ENCODE data around the gene GREB1. TPM values are rescaled to one million over a fixed set of nuclear protein-coding genes. Genes with fewer than 3 reads are reported as not detected.

GREB1 gene
- total RNA-seq, 1 donor from 2014 or later = 11.1 TPM

DNA sequence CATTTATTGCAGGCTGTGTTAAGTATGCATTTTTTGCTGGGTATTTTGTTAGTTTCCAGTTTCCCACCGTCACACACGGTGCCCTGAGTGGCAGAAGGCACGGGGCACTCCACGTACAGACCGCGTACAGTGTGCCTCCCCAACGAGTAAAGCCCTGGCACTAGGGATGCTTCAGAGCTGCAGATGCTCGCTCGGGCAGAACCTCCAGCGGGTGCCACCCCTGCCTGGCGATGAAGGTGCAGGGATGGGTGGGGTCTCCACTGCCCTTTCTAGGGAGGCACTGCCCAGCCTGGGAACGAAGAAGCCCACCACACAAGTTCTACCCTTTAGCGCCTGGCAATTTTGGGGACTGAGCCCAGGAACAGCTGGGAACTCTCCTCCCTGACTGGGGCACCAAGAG is 4.1 kb downstream of the GREB1 start:
- DNase-seq (ENCODE audit: low spot score) = no peak

DNA sequence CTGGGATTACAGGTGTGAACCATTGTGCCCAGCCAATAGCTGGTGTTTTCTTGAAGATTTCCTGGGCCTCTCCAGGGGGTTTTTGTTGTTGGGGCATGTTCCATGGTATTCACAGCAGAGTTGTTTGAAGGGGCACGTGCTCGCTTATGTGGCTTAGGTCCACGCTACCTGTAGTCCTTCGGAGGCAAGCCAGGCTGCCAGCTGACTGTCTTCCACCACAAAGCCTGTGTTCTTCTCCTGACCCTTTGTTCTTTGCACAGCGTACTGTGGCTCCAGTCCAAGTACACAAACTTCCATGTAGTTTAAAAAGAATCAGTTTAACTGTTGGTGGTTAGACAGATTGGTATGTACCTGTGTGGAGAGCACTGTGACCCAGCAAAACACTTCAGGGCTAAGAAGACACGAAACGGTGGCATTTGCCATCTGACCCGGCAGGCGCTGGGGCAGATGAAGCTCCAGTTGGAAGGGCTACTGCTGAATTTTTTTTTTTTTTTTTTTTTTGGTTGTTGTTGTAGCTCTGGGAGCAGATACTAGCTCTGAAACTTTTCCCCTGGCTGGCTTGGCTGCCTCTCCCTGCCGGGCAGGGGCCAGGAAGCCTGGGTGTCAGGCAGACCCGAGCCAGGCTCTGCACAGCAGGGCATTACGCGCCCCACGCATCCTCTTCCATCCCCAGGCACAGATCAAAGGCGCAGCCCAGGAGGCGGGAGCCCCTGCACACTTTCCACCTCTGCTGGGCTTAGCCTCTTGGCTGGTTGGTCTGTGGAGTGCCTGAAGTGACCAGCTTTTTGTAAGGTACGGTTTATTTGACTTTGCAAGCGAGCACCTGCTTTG is 5.7 kb downstream of the GREB1 start:
- no peak for DNase-seq (ENCODE audit: low spot score)

DNA sequence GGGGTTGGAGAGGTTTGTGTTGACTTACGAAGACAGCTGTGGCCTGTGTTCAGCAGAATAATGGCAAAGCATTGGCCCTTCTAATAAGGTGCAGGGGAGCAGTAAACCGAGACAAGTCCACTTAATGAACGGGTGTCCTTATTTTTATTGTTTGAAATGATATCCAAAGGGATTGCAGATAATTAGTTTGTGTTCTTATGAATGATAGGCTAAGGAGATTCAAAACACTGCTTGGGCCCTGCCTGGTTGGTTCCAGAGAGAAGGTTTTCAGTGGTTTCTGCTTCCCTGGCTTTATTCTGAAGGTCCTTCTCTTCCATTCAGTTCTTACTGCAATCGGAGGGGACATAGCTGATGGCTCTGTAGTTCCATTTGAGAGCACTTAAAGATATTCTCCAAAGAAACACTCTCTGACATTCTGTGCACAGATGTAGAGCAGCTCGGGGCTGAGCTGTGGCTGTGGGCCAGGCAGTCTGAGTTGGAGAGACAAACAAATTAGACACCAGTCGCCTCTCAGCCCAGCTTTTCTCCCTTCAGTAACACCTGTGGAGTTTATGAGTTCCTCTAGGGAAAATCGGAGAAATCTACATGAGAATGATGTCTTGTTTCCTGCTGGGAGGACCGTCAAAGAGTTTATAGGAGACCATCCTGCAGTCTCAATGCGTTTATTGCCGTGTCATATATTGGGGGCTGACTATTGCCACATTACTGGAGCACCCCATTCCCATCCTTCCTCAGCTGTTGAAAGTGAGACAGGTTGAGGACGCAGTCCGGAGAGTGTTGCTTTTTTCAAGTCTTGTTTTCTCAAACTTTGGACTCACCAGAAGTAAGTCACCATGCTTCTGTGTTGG is 6.5 kb downstream of the GREB1 start:
- no peak for DNase-seq (ENCODE audit: low spot score)

DNA sequence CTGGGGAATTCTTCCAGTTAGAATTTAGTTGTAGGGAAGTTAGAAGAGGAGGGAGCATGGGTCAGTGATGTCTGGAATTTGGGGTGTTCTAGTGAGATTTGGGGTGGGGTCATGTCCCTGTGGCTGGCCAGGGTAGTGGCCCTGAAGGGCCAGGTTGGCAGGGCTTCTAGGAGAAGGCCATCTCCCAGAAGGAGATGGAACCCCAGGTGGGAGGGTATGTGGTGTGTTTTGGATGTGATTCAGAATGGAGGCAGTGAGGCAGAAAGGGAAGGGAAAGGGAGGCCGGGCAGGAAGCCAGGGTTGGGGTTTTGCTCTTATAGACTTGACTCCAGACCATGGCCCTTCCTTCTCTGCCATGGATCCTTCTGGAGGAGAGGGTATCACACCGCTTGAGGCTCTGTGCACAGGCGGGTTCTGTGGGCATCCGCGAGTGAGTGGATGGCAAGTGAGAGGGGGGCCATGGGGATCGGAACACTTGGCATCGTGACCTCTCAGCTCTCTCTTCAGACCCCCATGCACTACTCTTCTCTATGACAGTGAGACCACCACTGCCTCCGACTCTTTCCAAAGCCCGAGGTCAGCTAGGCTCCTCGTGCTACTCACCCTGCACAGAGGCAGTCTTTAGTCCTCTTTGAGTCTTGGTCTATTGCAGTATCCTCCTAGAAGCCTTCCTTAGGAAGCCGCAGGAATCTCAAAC is 7.3 kb downstream of the GREB1 start:
- no peak for DNase-seq (ENCODE audit: low spot score)

DNA sequence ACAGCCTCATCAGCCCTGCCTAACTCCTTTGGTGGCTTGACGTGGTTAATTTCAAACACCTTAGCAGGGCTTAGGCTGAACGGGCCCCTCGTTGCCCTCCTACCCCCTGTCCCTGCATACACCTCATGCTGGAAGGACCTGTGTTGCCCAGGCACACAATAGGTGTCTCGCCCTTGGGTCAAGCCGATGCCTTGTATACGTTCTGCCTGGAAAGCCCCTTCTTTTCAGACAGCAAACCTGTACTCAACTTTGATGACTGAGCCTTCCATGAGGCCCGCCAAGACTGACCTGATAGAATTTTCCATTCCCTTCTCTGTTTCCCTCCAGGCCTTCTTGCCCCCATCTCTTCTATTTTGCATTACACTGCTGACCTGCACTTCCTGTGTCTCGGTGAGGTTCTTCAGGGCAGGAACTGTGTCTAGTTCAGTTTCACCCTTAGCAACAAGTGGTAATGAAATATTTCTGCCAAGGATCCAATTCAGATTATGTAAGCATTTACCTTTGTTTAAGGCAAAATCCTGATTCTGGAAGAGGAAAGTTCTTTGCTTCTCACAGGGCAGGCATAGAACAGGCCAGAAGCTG is 7.9 kb downstream of the GREB1 start:
- DNase-seq (ENCODE audit: low spot score) = no peak

DNA sequence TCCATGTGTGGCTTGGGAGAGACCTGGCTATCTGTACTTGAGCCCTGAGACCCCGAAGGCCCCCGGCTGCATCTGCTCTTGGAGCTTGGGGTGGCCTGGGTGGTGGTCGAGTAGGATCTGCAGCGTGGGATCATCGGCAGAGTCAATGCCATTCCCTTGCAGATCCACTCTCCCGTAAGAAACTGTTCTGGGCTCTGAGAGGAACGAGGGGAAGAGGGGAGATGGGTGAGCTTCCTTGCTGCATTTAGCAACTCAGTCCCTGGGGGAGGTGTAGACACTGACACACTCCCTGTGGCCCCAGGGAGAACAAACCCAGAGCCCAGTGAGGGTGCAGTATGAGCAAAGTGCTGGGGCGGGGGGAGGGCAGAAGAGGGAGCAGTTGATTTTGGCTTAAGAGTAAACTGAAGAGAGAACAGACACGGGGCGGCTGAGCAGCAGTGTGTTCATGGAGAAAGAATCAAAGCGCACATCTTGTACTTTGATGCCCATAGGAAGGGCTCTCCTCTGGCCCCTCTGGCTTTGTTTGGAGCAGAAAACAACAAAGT is 8.5 kb downstream of the GREB1 start:
- no peak for DNase-seq (ENCODE audit: low spot score)

DNA sequence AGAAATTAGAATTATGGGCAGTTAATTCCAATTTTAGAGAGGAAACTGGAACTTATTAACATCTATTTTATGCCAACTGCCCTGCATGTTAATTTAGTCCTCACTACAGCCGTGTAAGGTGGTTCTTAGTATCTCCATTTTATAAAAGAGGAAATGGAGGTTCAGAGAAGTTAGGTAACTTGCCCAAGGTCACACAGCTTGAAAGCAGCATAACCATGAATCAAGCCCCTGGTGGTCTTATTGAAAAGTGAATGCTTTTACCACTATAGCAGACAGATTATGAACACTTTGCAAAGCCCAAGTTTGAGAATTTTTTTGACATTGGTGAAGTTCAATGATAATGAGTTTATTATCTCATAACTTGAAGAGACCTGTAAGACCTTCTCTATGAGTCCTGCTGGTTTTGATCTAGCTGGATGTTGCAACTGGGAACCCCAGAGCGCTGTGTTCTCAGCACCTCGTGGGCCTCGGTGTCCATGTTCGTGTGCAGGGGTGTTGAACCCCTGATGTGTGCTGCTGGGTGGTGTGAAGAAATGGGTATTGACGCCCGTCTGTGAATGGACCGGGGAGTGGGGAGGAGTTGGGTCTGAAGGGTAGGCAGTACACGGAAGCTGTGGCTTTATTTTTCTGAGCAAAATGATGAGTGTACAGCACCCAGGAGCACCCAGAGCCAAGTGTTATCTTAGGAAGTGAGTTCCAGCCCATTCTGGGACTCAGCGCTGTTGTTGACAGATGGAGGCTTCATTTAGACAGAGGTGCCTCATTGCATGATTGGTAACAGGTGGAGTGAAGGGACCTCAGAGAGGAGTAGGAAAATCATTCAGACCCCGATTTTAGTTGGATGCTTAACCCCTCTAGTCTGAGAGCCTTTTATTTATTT is 9.7 kb downstream of the GREB1 start:
- no peak for DNase-seq (ENCODE audit: low spot score)

DNA sequence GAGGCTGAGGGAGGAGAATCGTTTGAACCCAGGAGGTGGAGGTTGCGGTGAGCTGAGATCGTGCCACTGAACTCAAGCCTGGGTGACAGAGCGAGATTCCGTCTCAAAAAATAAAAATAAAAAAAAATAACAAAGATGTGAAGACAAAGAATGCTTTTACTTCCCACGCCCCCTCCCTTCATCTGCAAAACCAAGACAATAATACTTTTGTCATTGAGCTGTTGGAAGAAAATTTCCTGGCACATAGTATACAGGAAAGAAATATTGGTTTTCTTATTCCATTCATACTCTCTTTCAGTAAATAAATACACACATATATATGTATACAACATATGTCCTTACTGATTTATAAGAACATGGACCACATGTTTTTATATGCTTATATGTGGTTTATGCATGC is 12.2 kb downstream of the GREB1 start:
- DNase-seq (ENCODE audit: low spot score) = no peak

DNA sequence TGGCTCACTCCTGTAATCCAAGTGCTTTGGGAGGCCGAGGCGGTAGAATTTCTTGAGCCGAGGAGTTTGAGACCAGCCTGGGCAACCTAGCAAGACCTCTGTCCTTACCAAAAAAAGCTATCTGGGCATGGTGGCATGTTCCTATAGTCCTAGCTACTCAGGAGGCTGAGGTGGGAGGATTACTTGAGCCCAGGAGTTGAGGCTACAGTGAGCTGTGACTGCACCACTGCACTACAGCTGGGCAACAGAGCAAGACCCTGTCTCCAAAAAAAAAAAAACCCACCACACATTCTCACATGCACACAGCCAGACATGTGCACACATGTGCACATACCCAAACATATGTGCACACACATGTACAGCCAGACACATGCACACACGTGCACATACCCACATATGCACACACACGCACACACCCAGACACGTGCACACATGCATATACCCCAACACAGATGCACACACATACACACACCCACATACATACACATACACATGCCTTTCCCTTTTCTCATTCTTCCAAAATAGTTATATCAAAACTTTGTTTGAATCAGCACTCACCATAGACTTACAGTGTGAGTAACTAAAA is 14.2 kb downstream of the GREB1 start:
- no peak for DNase-seq (ENCODE audit: low spot score)

DNA sequence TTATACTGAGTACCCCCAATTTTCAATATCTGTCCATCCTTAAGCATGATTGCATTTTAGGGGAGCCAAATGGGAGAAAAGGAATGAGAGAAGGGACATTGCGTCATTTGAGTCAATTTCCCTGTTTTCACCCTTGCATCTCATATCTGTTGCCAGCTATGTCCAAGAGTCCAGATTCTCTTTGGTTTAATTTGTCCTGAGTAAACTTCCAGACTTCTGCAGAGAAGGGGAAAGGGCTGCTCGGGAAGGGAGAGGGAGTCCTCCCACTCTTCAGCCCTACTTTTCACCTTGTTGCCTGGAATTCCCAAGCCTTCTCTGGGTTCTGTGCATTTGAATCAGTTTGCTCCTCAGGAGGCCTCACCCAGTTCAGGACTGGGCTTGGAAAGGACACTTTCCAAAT is 16.5 kb downstream of the GREB1 start:
- DNase-seq (ENCODE audit: low spot score) = no peak

DNA sequence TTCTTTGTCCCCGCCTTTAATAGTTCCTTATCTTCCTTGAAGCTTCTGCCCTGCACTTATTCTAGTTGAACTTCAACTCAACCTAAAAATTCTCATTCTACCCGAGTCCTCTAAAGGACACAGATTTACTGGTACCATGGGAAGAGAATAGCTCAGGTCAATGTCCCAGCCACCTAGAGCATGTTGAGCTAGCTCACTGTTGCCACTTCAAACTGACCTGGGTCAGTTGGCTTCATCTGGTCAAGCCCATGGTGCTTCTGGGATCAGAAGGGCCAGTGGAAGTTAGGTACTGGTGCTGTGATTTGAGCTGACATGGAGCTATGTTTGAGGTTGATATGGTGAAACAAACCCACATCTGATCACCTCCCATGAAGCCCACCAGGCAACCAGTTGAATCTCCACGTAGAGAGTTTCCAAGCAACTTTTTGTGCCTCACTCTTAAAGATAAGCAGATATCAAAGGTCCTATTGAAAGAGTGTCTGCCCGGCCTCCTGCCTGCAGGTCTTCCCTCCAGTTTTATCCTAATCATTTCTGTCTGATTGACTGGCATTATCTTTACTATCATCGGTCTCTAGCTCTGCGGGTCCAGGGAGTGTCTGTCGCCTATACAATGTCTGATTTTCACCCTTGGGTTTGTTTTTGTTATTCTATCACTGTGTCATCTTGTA is 17.2 kb downstream of the GREB1 start:
- no peak for DNase-seq (ENCODE audit: low spot score)

DNA sequence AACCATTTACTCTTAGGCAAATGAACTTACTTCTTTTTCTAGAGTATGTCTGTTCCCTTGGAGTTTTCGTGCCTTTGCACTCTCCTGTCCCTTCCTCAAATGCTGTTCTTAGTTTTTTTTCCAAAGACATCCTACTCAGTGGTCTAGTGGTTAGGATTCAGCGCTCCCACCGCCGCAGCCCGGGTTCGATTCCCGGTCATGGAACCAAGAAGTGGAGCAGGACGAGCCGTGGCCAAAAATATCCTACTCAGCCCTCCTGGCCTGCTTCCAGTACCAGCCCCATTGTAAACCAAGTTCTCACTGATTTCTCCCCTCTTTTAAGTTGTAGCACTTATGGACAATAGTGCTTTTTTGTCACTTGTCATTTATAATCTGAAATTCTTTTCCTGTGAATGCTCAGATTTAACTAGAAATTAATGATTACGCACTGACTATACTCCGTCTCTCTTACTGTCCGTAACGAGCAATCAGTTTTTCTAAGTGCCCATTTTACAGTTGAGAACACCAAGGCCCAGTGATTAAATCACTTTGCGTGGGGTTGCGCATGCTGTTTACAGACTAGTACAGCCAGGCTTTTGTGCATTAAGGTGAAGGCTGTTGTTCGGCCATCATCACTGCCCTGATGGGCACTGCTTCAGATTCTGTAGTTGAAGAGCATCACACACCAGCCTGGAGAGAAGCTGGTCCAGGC is 17.9 kb downstream of the GREB1 start:
- no peak for DNase-seq (ENCODE audit: low spot score)

DNA sequence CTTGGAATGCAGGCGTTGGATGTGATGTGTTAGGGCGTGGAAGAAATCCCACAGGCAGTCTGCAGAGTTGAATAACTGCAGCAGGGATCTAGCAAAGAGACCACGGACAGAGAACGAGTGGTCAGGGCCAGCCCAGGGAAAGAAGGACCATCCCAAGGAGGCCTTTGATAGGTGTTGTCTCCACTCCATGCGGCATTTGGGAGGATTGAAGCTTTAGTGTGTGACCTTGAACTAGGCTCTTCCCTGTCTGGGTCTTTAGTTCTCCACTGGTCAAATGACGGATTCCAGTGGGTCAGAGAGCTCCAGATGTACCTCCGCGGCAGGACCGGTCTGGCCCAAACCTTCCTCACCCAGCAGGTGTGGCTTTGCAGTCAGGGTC is 18.4 kb downstream of the GREB1 start:
- no peak for DNase-seq (ENCODE audit: low spot score)

DNA sequence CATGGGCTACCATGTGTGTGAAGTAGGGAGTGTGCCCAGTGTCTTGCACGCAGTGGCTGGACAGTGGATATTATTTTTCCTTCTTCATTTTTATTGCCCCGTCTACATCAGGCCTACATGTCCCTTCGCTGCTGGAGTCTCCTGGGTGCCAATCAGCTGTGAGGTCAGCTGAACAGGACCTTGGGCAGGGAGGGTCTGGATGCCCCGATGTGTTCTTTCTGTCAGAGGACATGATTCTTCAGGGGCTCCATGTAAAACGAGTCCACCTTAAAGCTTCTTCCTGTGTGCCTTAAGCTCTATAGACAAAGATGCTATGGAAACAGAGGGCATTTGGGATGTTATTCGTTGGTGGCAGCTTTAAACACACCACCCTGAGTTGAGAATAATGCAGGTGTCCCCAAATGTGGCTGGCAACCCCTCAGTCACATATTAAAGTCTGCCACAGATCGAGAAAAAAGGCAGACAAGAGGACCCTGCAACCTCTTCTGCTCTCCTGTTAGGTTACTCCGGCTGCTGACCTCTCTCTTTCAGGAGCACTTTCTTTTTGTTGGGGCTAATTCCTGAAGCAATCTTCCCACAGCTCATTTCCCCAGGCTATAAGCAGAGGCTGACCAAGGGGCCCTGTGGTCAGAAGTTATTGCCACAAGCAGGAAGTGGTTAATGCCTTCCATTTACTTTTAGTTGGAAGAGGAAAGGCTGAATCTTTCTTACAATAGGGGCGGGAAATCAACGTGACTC is 20.0 kb downstream of the GREB1 start:
- DNase-seq (ENCODE audit: low spot score) = no peak

DNA sequence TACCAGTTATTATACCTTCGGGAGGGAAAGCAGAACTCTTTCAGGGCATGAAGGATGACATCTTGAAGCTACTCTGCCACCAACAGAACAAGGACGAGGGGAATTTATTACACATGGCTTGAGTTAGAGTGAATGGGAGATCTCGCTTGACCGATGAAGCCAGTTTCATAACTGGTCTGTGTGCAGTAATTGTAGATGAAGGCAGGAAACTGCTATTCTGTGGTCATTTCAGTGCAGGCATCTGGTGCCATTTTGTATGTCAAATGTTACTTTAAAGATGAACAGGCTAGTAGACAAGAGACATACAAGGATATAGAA is 20.5 kb downstream of the GREB1 start:
- no peak for DNase-seq (ENCODE audit: low spot score)

DNA sequence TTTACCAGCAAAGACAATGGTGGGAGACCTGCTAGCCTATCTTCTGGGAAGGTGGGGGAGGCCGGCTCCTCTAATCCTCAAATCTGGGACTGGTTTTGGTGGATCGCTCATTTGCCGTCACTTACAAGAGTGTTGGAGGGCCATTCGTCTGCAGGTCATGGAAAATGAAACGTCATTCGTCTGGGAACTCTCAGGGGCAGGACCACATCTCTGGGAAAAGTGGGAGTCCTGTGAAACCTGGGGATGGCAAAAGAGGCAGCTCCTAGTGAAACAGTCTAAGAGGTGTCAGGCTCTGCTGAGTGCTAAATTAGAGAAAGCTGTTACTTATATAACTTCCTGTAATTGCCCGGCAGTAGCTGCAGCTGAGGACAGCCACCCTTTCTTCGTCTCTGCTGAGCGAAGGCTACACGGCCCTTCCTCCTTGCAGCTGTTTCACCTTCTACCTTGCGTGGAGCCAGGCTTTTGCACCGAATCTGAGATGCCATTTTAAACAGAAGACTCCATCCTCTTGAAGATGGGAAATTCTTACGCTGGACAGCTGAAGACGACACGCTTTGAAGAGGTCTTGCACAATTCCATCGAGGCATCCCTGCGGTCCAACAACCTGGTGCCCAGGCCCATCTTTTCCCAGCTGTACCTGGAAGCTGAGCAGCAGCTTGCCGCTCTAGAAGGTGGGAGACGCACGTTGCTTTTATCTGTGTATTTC is 22.4 kb downstream of the GREB1 start:
- DNase-seq (ENCODE audit: low spot score) = no peak

DNA sequence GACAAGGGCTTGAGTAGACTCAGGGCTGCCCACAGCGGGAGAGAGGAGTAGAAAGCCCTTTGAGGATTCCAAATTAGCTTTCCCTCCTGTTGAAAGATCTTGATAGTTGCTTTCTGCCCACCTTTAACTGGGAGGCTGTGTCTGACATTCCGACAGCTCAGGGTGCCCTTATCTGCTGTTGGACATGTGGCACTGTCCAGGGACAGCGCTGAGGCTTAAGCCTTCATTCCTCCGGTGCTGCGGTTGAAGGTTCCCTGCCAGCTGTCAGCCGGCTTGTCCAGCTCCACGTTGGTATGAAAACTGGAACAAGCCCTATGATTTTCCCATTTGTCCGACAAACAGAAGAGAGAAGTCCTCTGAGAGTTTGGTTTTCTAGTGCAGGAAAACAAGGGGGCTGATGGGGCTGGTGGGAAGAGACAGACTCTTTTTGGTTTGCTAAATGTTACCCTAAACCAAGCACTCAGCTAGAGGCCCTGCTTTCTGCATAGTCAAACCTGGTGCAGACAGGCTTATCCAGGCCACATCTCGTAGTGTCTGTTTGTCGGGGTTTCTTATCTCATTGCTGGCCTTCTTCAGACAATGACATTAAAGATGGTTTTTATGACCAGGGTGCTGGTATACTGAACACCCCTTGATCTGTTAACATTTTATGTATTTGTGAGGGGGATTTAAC is 24.5 kb downstream of the GREB1 start:
- DNase-seq (ENCODE audit: low spot score) = peak; percentile 11
